ENCODE data around the gene SPESP1. TPM values are rescaled to one million over a fixed set of nuclear protein-coding genes. Genes with fewer than 3 reads are reported as not detected.

Gene SPESP1
- total and polyA plus RNA-seq, 2 experiments from 2014 or later: not detected

DNA sequence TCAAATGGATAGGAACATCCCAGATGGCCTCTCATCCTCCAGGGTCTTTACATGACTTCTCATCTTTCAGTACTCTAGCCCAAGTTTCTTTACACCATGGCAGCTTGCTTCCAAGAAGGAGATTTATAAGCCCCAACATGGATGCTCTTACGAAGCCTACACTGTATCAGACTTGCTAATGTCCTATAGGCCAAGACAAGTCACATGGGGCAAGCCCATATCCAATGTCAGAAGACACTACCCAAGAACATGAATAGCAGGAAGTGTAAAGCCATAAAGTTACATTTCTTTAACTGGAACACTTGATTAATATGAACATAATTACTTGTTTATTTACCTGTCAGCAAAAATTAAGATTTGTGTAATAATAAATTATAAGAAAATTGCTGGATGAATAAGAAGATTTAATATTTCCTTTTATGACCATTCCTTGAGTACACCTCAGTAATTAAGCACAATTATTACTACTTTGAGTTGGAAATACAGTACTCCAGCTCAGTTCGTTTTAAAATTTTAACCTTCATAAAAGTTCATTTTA is 5.1 kb downstream of the SPESP1 start:
- H3K27me3 ChIP-seq (ENCODE audit: insufficient read depth): no peaks in the 10 kb centered on the region
- DNase-seq (ENCODE audit: low spot score): no peak
- H3K27me3 Mint-ChIP-seq (ENCODE audit: insufficient read depth, low read depth, poor library complexity): peaks cover 2% of the 10 kb centered on the region
- no peak for TF ChIP-seq EZH2phosphoT487 (IDR thresholded peaks at IDR 0.05; ENCODE audit: unreplicated experiment)
- TF ChIP-seq, protein P1, sequence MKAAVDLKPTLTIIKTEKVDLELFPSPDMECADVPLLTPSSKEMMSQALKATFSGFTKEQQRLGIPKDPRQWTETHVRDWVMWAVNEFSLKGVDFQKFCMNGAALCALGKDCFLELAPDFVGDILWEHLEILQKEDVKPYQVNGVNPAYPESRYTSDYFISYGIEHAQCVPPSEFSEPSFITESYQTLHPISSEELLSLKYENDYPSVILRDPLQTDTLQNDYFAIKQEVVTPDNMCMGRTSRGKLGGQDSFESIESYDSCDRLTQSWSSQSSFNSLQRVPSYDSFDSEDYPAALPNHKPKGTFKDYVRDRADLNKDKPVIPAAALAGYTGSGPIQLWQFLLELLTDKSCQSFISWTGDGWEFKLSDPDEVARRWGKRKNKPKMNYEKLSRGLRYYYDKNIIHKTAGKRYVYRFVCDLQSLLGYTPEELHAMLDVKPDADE (IDR thresholded peaks at IDR 0.05): no peak
- TF ChIP-seq ZNF462 (CRISPR knock-in tag; IDR thresholded peaks at IDR 0.05): no peak
- TF ChIP-seq POLR2AphosphoS5 (IDR thresholded peaks at IDR 0.05; ENCODE audit: low read depth): no peak
- TF ChIP-seq REST (IDR thresholded peaks at IDR 0.05; ENCODE audit: unreplicated experiment): no peak
- TF ChIP-seq EZH2 (IDR thresholded peaks at IDR 0.05; ENCODE audit: low read depth, unreplicated experiment): no peak
- TF ChIP-seq STAT1 (IDR thresholded peaks at IDR 0.05; ENCODE audit: unreplicated experiment): no peak
- H3K4me1 Mint-ChIP-seq: no peaks in the 10 kb centered on the region
- no peak overlapping the region for H3K4me2 ChIP-seq
- H4K20me1 ChIP-seq (replicated peaks; ENCODE audit: insufficient read depth): no peaks in the 10 kb centered on the region
- no peaks in the 10 kb centered on the region for H3K9me2 ChIP-seq (ENCODE audit: insufficient read depth)
- H2AFZ ChIP-seq: no peak overlapping the region
- H3K36me3 Mint-ChIP-seq (ENCODE audit: low read depth): no peaks in the 10 kb centered on the region
- no peak overlapping the region for H3K27ac Mint-ChIP-seq
- no peaks in the 10 kb centered on the region for H3K79me2 ChIP-seq (replicated peaks; ENCODE audit: insufficient read depth)
- no peak overlapping the region for H3K27ac ChIP-seq (ENCODE audit: low read depth)
- no peaks in the 10 kb centered on the region; the same call in 2 of the 3 replicates for H3K9me3 Mint-ChIP-seq
- no peak overlapping the region for H3K4me3 ChIP-seq
- no peak for ATAC-seq
- no peaks in the 10 kb centered on the region for H3K4me1 ChIP-seq (ENCODE audit: insufficient read depth)
- H3K4me3 Mint-ChIP-seq: no peak overlapping the region
- H3F3A ChIP-seq (replicated peaks; ENCODE audit: low read depth): no peaks in the 10 kb centered on the region
- H3K36me3 ChIP-seq (ENCODE audit: insufficient read depth): no peaks in the 10 kb centered on the region

Measured in GM23338 (cell line).